Liver (tissue), 2 donors: ENCODE results near the gene MAP1LC3B2.

ENCODE experiments used
- CTCF ChIP-seq: fragments of 150-350 bp; IDR thresholded peaks from 2 replicates; pipeline ENCODE4 v1.5.1; 2017; ENCODE audit warnings: improper control_type of control experiment, low read depth, low read length; ENCODE audit not compliant: missing input control
- MAX ChIP-seq: IDR thresholded peaks from 2 replicates; pipeline ENCODE4 v1.6.1; 2016; ENCODE audit warnings: antibody characterized with exemption
- REST ChIP-seq: IDR thresholded peaks from 2 replicates; pipeline ENCODE4 v1.6.1; 2016; ENCODE audit warnings: antibody characterized with exemption, mild to moderate bottlenecking
- donor health status: healthy.

GRCh38 chr12:116513944-116514343, 45.2 kb upstream of the MAP1LC3B2 start:
- TF ChIP-seq MAX: no peak
- TF ChIP-seq REST: no peak
- no peak for TF ChIP-seq CTCF
